Measurements from ENCODE around the gene NRAS. TPM values are rescaled to one million over a fixed set of nuclear protein-coding genes. Genes with fewer than 3 reads are reported as not detected.

Gene NRAS
- total RNA-seq (2022) (29.1 and 29.4 TPM in 2 replicates), Bru-seq, nascent RNA (percentile 90 among the genes with signal in this experiment), BruChase-seq, experiment 1, labeled RNA remaining after a 6-hour chase (percentile 98 among the genes with signal in this experiment), BruChase-seq, experiment 2, labeled RNA remaining after a 2-hour chase (percentile 97 among the genes with signal in this experiment)
- long read RNA-seq, full-length matches to known transcripts: 19 of 22 reads
- long read RNA-seq, partial matches to known transcripts: 1 of 22 reads
- long read RNA-seq, other reads (novel, unspliced or antisense): 2 of 22 reads

DNA sequence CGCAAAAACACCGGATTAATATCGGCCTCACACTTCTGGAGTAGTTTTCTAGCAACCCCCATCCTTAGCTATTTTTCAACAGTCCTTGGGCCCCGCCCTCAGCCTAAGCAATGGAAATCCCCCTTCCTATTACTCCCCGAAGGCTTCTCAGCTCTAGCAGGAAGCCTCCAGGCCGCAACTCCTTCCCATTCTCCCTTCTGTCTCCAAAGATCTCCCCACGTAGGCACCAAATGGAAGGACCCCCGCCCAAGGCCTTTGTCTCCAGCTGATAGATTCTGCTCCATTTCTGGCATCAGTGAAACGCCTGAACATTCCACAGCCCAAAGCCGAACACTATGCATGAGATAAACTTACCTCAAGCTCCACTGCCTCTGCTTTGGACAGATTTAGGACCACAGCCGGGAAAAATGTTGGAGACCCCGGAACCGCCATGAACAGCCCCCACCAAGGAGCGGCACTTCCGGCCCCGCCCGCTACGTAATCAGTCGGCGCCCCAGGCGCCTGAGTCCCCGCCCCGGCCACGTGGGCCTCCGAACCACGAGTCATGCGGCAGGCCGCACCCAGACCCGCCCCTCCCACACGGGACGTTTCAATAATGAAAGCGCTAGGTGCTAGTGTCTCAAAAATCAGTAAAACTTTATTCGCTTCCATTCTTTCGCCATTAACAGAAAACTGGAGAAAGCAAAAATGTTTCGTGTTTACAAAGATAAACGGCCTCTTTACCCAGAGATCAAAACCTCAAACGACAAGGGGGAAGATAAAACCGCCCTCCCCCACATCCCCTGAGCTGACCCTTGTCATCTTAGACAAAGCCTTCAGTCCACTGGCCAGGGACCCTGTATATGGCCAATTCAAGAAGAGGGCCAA is at the start of gene NRAS:
Gene NRAS (minus strand): TSS at position 468 of the 867 bp plus-strand sequence. CDS start 611 bp downstream, outside the sequence.
- Mint-ChIP-seq H3K9me3 (ENCODE audit: low read depth, unreplicated experiment) (no peaks in the 10 kb centered on the region), H3K36me3 (ENCODE audit: insufficient read depth, unreplicated experiment) (peaks cover 52% of the 10 kb centered on the region), H3K27me3 (ENCODE audit: unreplicated experiment) (no peaks in the 10 kb centered on the region), H3K27ac (ENCODE audit: unreplicated experiment) (peak within 1 kb of the TSS; percentile 100), H3K4me1 (ENCODE audit: low read depth, unreplicated experiment) (no peaks in the 10 kb centered on the region), H3K4me3 (ENCODE audit: low read depth, unreplicated experiment) (peak within 1 kb of the TSS; percentile 97)
- DNase-seq: peak; percentile 92
- TF ChIP-seq, protein P1, sequence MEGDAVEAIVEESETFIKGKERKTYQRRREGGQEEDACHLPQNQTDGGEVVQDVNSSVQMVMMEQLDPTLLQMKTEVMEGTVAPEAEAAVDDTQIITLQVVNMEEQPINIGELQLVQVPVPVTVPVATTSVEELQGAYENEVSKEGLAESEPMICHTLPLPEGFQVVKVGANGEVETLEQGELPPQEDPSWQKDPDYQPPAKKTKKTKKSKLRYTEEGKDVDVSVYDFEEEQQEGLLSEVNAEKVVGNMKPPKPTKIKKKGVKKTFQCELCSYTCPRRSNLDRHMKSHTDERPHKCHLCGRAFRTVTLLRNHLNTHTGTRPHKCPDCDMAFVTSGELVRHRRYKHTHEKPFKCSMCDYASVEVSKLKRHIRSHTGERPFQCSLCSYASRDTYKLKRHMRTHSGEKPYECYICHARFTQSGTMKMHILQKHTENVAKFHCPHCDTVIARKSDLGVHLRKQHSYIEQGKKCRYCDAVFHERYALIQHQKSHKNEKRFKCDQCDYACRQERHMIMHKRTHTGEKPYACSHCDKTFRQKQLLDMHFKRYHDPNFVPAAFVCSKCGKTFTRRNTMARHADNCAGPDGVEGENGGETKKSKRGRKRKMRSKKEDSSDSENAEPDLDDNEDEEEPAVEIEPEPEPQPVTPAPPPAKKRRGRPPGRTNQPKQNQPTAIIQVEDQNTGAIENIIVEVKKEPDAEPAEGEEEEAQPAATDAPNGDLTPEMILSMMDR (IDR thresholded peaks at IDR 0.05; ENCODE audit: unreplicated experiment): no peak
- intact Hi-C loops (cut with micrococcal nuclease; ENCODE audit: unreplicated experiment): no loop called here
- CTCF ChIA-PET: no interaction called here
- TSS peak; percentile 82 for BruUV-seq (replicated peaks)

DNA sequence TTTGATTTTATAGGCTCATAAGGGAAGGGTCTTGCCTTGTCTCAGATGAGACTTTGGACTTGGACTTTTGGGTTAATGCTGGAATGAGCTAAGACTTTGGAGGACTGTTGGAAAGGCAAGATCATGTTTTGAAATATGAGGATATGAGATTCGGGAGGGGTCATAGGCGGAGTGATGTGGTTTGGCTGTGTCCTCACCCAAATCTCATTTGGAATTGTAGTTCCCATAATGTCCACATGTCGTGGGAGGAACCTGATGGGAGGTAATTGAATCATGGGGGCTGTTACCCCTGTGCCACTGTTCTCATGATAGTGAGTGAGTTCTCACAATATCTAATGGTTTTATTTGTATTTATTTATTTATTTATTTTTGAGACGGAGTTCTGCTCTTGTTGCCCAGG is 48.1 kb upstream of the NRAS start:
- TF ChIP-seq, protein P1 (IDR thresholded peaks at IDR 0.05; ENCODE audit: unreplicated experiment): no peak
- H3K4me1 Mint-ChIP-seq (ENCODE audit: low read depth, unreplicated experiment): no peaks in the 10 kb centered on the region
- intact Hi-C loops (cut with micrococcal nuclease; ENCODE audit: unreplicated experiment): no loop called here
- H3K4me3 Mint-ChIP-seq (ENCODE audit: low read depth, unreplicated experiment): no peak overlapping the region
- H3K36me3 Mint-ChIP-seq (ENCODE audit: insufficient read depth, unreplicated experiment): peaks cover 5% of the 10 kb centered on the region
- no peak for DNase-seq
- no peak overlapping the region for H3K27ac Mint-ChIP-seq (ENCODE audit: unreplicated experiment)
- CTCF ChIA-PET: no interaction called here
- no TSS peak for BruUV-seq (replicated peaks)
- no peaks in the 10 kb centered on the region for H3K27me3 Mint-ChIP-seq (ENCODE audit: unreplicated experiment)
- peaks cover 4% of the 10 kb centered on the region for H3K9me3 Mint-ChIP-seq (ENCODE audit: low read depth, unreplicated experiment)

DNA sequence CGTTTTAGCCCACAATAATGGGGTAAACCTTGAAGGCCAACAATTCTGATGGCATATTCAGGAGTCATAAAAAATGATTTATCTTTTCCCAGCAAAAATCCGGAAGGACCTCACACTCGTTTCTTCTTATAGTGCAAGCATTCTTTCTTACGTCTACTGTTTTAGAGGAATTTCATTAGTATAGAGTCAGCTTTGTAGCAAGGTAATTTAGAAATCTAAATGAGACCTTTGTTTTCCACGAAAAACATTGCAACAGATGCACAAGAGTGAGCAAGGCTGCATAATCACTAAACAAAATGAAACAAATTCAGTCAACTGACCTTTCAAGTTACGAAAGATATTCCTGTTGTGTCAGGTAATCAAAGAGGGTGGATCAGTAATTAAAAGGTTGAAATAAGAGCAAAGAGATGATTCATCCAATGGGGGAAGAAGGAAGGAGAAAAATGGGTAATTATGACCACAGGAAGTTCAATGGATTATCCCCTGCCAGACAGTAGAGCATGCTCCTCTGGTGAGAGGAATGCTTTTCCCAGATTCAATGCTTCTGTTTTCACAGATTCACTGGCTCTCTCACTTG is 41.8 kb upstream of the NRAS start:
- TF ChIP-seq, protein P1 (IDR thresholded peaks at IDR 0.05; ENCODE audit: unreplicated experiment): no peak
- Mint-ChIP-seq H3K27ac (ENCODE audit: unreplicated experiment) (peak overlapping the region; percentile 99), H3K27me3 (ENCODE audit: unreplicated experiment) (no peaks in the 10 kb centered on the region), H3K36me3 (ENCODE audit: insufficient read depth, unreplicated experiment) (peaks cover 34% of the 10 kb centered on the region), H3K4me3 (ENCODE audit: low read depth, unreplicated experiment) (peak overlapping the region; percentile 95), H3K9me3 (ENCODE audit: low read depth, unreplicated experiment) (peaks cover 3% of the 10 kb centered on the region), H3K4me1 (ENCODE audit: low read depth, unreplicated experiment) (peaks cover 14% of the 10 kb centered on the region)
- BruUV-seq (replicated peaks): no TSS peak
- CTCF ChIA-PET: no interaction called here
- intact Hi-C loops (cut with micrococcal nuclease; ENCODE audit: unreplicated experiment): no loop called here
- DNase-seq: no peak

DNA sequence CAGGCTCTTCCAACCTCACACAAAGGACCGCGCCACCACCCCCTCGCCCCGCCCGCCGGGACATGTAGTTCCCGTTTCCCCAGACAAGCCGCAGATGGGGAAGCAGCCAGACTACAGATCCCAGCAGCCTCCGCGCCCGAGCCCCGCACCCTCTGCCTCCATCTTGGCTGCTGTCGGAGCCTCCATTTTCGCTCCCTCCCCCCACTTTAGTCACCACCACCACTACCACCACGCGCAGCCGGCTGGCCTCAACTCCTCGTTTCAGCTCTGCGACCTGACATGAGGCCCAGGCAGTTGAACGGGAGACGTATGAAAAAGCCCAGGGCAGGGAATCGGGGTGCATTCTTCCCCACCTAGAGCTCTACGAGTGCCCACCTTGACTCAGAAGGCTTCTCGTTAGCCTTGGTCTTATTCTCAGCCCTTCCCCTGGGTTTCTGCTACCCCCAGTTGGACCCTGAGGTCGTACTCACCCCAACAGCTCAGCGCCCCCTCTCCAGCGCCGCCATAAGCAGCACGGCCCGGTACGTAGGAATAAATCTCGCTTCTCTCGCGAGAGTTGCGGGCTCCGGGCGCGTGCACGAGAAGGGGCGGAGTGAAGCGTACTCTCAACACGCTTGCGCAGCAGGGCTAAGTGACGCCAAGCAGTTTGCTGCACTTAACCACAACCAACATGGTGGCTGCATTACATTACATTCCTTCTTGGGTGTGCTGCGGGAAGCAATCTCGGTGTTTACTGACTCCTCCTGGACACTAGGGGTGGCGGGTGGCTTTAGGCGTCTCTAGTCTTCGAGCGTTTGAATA is 41.1 kb upstream of the NRAS start, which contains the start of gene CSDE1:
Gene CSDE1 (minus strand): TSS at position 530 of the 801 bp plus-strand sequence. CDS start 18,094 bp downstream, outside the sequence.
- Mint-ChIP-seq H3K36me3 (ENCODE audit: insufficient read depth, unreplicated experiment) (peaks cover 34% of the 10 kb centered on the region), H3K9me3 (ENCODE audit: low read depth, unreplicated experiment) (no peaks in the 10 kb centered on the region), H3K4me3 (ENCODE audit: low read depth, unreplicated experiment) (peak within 1 kb of the TSS; percentile 95), H3K4me1 (ENCODE audit: low read depth, unreplicated experiment) (peaks cover 15% of the 10 kb centered on the region), H3K27ac (ENCODE audit: unreplicated experiment) (peak within 1 kb of the TSS; percentile 99), H3K27me3 (ENCODE audit: unreplicated experiment) (no peaks in the 10 kb centered on the region)
- intact Hi-C loops (cut with micrococcal nuclease; ENCODE audit: unreplicated experiment): no loop called here
- BruUV-seq (replicated peaks): no TSS peak
- TF ChIP-seq, protein P1 (IDR thresholded peaks at IDR 0.05; ENCODE audit: unreplicated experiment): no peak
- CTCF ChIA-PET: no interaction called here
- peak; percentile 91 for DNase-seq

Data from Calu3 (cell line).